H1 (cell line): ENCODE data around the gene CMTM1. TPM values are rescaled to one million over a fixed set of nuclear protein-coding genes. Genes with fewer than 3 reads are reported as not detected.

Experiments used
- CTCF ChIA-PET: fragments of 300-600 bp; sonication (Branson Sonifier 250); formaldehyde crosslinking; loops from one replicate; lab custom pipeline; 2021; ENCODE audit not compliant: partially characterized antibody; lab: Charles Lee
- POLR2A ChIA-PET: fragments of 300-600 bp; sonication (Branson Sonifier 250); formaldehyde crosslinking; loops from one replicate; lab custom pipeline; 2021; ENCODE audit warnings: inconsistent platforms; ENCODE audit not compliant: partially characterized antibody; lab: Charles Lee
- DNase-seq, 2 experiments: peaks; one replicate each; pipeline versions ENCODE4 v3.0.0 to v3.0.0-alpha.2; 2010 to 2022; ENCODE audit warnings: low spot score in 2 of 2, low read depth in 1 of 2, mixed read lengths in 1 of 2
- FAIRE-seq: peaks from 2 replicates; lab custom pipeline; 2011; peaks lifted over from hg19 to GRCh38; lab: Jason Lieb, UNC
- H2AFZ ChIP-seq: 2 replicates; pipeline ENCODE4 v1.8.1; 2012; ENCODE audit warnings: low read length, inconsistent platforms
- H2AK5ac ChIP-seq: 2 replicates; pipeline ENCODE4 v1.6.1; 2013; ENCODE audit warnings: low read depth, low read length
- H2BK120ac ChIP-seq: replicated peaks from 2 replicates; pipeline ENCODE3; 2013; ENCODE audit warnings: low read depth, low read length, inconsistent platforms
- H2BK12ac ChIP-seq: 2 replicates; pipeline ENCODE4 v1.6.1; 2013; ENCODE audit warnings: low read depth, low read length
- H2BK15ac ChIP-seq: 2 replicates; pipeline ENCODE4 v1.6.1; 2013; ENCODE audit warnings: low read length
- H2BK20ac ChIP-seq: 2 replicates; pipeline ENCODE4 v1.6.1; 2013; ENCODE audit warnings: low read length
- H2BK5ac ChIP-seq: 2 replicates; pipeline ENCODE4 v1.6.1; 2013; ENCODE audit warnings: low read depth, low read length
- H3K14ac ChIP-seq: 2 replicates; pipeline ENCODE4 v1.6.1; 2013; ENCODE audit warnings: inconsistent platforms; ENCODE audit not compliant: insufficient read length
- H3K18ac ChIP-seq: 2 replicates; pipeline ENCODE4 v1.6.1; 2013; ENCODE audit warnings: low read length; ENCODE audit errors: extremely low read depth
- H3K23ac ChIP-seq: 2 replicates; pipeline ENCODE4 v1.6.1; 2013; ENCODE audit warnings: inconsistent platforms; ENCODE audit not compliant: insufficient read length
- H3K23me2 ChIP-seq: 2 replicates; pipeline ENCODE4 v1.6.1; 2013; ENCODE audit warnings: low read depth, low read length
- H3K27ac ChIP-seq: 2 replicates; pipeline ENCODE4 v1.6.1; 2011; ENCODE audit warnings: low read depth, low read length, inconsistent platforms
- H3K27me3 ChIP-seq, 4 experiments: replicated peaks in 1 of 4; 1 replicate in 1 of 4; 2 replicates in 3 of 4; pipeline versions ENCODE4 v1.6.1 to v1.8.1; 2011 to 2013; ENCODE audit warnings: low read length in 3 of 4, mild to moderate bottlenecking in 3 of 4, inconsistent platforms in 2 of 4, mixed read lengths in 2 of 4, moderate library complexity in 1 of 4; ENCODE audit not compliant: control insufficient read depth in 3 of 4, insufficient read depth in 3 of 4; ENCODE audit errors: extremely low read depth in 1 of 4
- H3K36me3 ChIP-seq, 4 experiments: 2 replicates each; pipeline versions ENCODE4 v1.6.1 to v1.8.1; 2011 to 2013; ENCODE audit warnings: mild to moderate bottlenecking in 4 of 4, low read length in 3 of 4, moderate library complexity in 2 of 4, control low read depth in 1 of 4, inconsistent platforms in 1 of 4; ENCODE audit not compliant: insufficient read depth in 4 of 4, control insufficient read depth in 2 of 4
- H3K4ac ChIP-seq: replicated peaks from 2 replicates; pipeline ENCODE3; 2013; ENCODE audit warnings: low read length, low read depth, mixed read lengths, inconsistent platforms; ENCODE audit not compliant: insufficient read length
- H3K4me1 ChIP-seq, 4 experiments: replicated peaks in 1 of 4; 1 replicate in 1 of 4; 2 replicates in 3 of 4; pipeline versions ENCODE4 v1.6.1 to v1.8.1; 2011 to 2013; ENCODE audit warnings: low read length in 3 of 4, inconsistent platforms in 2 of 4, mixed read lengths in 1 of 4; ENCODE audit not compliant: insufficient read depth in 4 of 4, control insufficient read depth in 3 of 4
- H3K4me2 ChIP-seq, 2 experiments: 2 replicates each; pipeline versions ENCODE4 v1.6.1 to v1.8.1; 2011 to 2013; ENCODE audit warnings: low read depth in 2 of 2, low read length in 2 of 2, control low read depth in 1 of 2, inconsistent platforms in 1 of 2, mild to moderate bottlenecking in 1 of 2; ENCODE audit not compliant: insufficient read depth in 1 of 2
- H3K4me3 ChIP-seq, 4 experiments: fragments of 200-600, 300-600 bp in 1 of 4; sonication (generic), shearing (Covaris generic), sonication (Bioruptor Twin) in 1 of 4; 2 replicates each; pipeline versions ENCODE4 v1.5.1 to v1.8.1; 2011 to 2016; ENCODE audit warnings: low read length in 4 of 4, low read depth in 3 of 4, control low read depth in 2 of 4, inconsistent platforms in 2 of 4, mild to moderate bottlenecking in 2 of 4, mixed read lengths in 1 of 4, moderate library complexity in 1 of 4; ENCODE audit not compliant: insufficient read depth in 2 of 4; ENCODE audit errors: extremely low read depth in 1 of 4
- H3K56ac ChIP-seq: replicated peaks from 2 replicates; pipeline ENCODE3; 2013; ENCODE audit warnings: low read depth, mild to moderate bottlenecking, mixed read lengths, low read length, inconsistent platforms; ENCODE audit not compliant: insufficient read length
- H3K79me1 ChIP-seq: 2 replicates; pipeline ENCODE4 v1.6.1; 2013; ENCODE audit warnings: low read depth, low read length, control low read depth
- H3K79me2 ChIP-seq, 2 experiments: 2 replicates each; pipeline versions ENCODE4 v1.6.1 to v1.8.1; 2012 to 2013; ENCODE audit warnings: low read length in 2 of 2, mild to moderate bottlenecking in 2 of 2, inconsistent platforms in 1 of 2; ENCODE audit not compliant: insufficient read depth in 2 of 2, control insufficient read depth in 1 of 2
- H3K9ac ChIP-seq, 4 experiments: replicated peaks in 1 of 4; 1 replicate in 1 of 4; 2 replicates in 3 of 4; pipeline versions ENCODE4 v1.6.1 to v1.8.1; 2011 to 2013; ENCODE audit warnings: low read depth in 3 of 4, low read length in 3 of 4, control low read depth in 2 of 4, mild to moderate bottlenecking in 2 of 4, moderate library complexity in 2 of 4, inconsistent platforms in 1 of 4; ENCODE audit errors: extremely low read depth in 1 of 4
- H3K9me3 ChIP-seq, 2 experiments: 2 replicates each; pipeline versions ENCODE4 v1.6.1 to v1.8.1; 2012 to 2013; ENCODE audit warnings: mild to moderate bottlenecking in 2 of 2, moderate library complexity in 2 of 2, control low read depth in 1 of 2, inconsistent platforms in 1 of 2, low read depth in 1 of 2, low read length in 1 of 2, mixed read lengths in 1 of 2; ENCODE audit not compliant: insufficient read depth in 2 of 2
- H4K20me1 ChIP-seq, 2 experiments: replicated peaks in 1 of 2; 2 replicates each; pipeline versions ENCODE3 to v1.8.1; 2011 to 2013; ENCODE audit warnings: inconsistent platforms in 2 of 2, low read length in 2 of 2, mild to moderate bottlenecking in 1 of 2; ENCODE audit not compliant: insufficient read depth in 2 of 2, control insufficient read depth in 1 of 2
- H4K5ac ChIP-seq: 2 replicates; pipeline ENCODE4 v1.6.1; 2013; ENCODE audit warnings: low read length, low read depth, mixed read lengths, inconsistent platforms; ENCODE audit not compliant: insufficient read length
- H4K8ac ChIP-seq: 2 replicates; pipeline ENCODE4 v1.8.0; 2013; ENCODE audit warnings: mild to moderate bottlenecking, moderate library complexity, low read length, inconsistent platforms; ENCODE audit not compliant: insufficient read depth; ENCODE audit errors: extremely low read depth
- H4K91ac ChIP-seq: replicated peaks from 2 replicates; pipeline ENCODE3; 2013; ENCODE audit warnings: low read length, mixed read lengths, inconsistent platforms; ENCODE audit not compliant: insufficient read length
- BACH1 ChIP-seq: IDR thresholded peaks from 2 replicates; pipeline ENCODE4 v1.6.1; 2012; ENCODE audit warnings: low read length, improper control_type of control experiment
- EGR1 ChIP-seq: IDR thresholded peaks from 2 replicates; pipeline ENCODE4 v1.6.1; 2011; ENCODE audit warnings: low read depth, low read length, borderline replicate concordance
- GTF2F1 ChIP-seq: IDR thresholded peaks from 2 replicates; pipeline ENCODE4 v1.6.1; 2012; ENCODE audit warnings: low read depth, low read length, improper control_type of control experiment, borderline replicate concordance
- HDAC6 ChIP-seq: IDR thresholded peaks from one replicate; pipeline ENCODE4 v1.7.1; 2012; ENCODE audit warnings: low read depth, mild to moderate bottlenecking, inconsistent platforms, low read length, moderate library complexity
- RXRA ChIP-seq: IDR thresholded peaks from 2 replicates; pipeline ENCODE4 v1.6.1; 2011; ENCODE audit warnings: low read depth, mild to moderate bottlenecking, low read length, moderate library complexity; ENCODE audit not compliant: insufficient read depth
- WGBS, 2 experiments: shearing (Covaris generic) in 1 of 2; methylation state at CpG; one replicate each; pipeline versions ENCODE4 v1.1.6 to v1.1.7; 2013 to 2015; ENCODE audit warnings: low lambda C conversion rate in 2 of 2, mixed read lengths in 2 of 2, inconsistent platforms in 1 of 2, low coverage in 1 of 2, missing lambda C conversion rate in 1 of 2; ENCODE audit not compliant: insufficient replicate concordance in 2 of 2, insufficient coverage in 1 of 2, insufficient read length in 1 of 2; ENCODE audit errors: extremely low coverage in 1 of 2, missing lambda C conversion rate in 1 of 2; 5-methylcytosine and 5-hydroxymethylcytosine counted together
- polyA plus RNA-seq, 7 experiments: library from polyadenylated mRNA; depleted of rRNA in 3 of 7; stranded (reverse) in 5 of 7; unstranded in 2 of 7; fragments of >200 nt in 5 of 7; fragments of 200-250 nt in 2 of 7; gene quantifications; 1 replicate in 5 of 7; 2 replicates in 1 of 7; 4 replicates in 1 of 7; pipeline versions ENCODE4 v1.2.1 to v1.2.3, GENCODE V29; 2011 to 2013; ENCODE audit warnings: missing spikeins in 2 of 7, mixed read lengths in 2 of 7
- total RNA-seq: library from RNA; stranded (reverse); fragmentation: NEBNext Ultra II Directional; extraction: Animal tissue kit (Norgen Biotek cat#: 25700); gene quantifications from 2 replicates; pipeline ENCODE4 v1.2.1, GENCODE V29; 2021

Gene CMTM1
- total and polyA plus RNA-seq, 2 of the 8 experiments (the other 6 are each of a cell fraction or from before 2014, with no cell fraction given) = 1.2 to 2.0 TPM

GRCh38 chr16:66574531-66574930, 8.3 kb downstream of the CMTM1 start:
- no peak for FAIRE-seq
- no peak for TF ChIP-seq GTF2F1
- no peak for TF ChIP-seq RXRA
- no peak for TF ChIP-seq HDAC6
- TF ChIP-seq EGR1 = no peak
- no peak for TF ChIP-seq BACH1

More at GRCh38 chr16:66574531-66574930, 8.3 kb downstream of the CMTM1 start:
- Histone ChIP-seq H4K8ac (no peak overlapping the region), H2BK20ac (no peak overlapping the region), H3K79me2 (no peaks in the 10 kb centered on the region), H3K27me3 (peaks cover 15 to 22% (median 22%) of the 10 kb centered on the region in 4 experiments), H4K91ac (no peak overlapping the region), H3K9ac (no peak overlapping the region), H2BK12ac (no peak overlapping the region), H3K23me2 (peaks cover 4% of the 10 kb centered on the region), H4K5ac (no peak overlapping the region), H3K79me1 (no peaks in the 10 kb centered on the region), H2BK120ac (no peak overlapping the region), H3K4ac (no peak overlapping the region), H2AFZ (no peak overlapping the region), H3K23ac (no peak overlapping the region), H3K4me1 (peaks cover 0 to 10% (median 3%) of the 10 kb centered on the region in 4 experiments; a peak in 6 of 7 replicates), H4K20me1 (no peaks in the 10 kb centered on the region), H3K14ac (no peak overlapping the region), H2AK5ac (no peak overlapping the region), H3K36me3 (no peaks in the 10 kb centered on the region), H3K56ac (no peak overlapping the region), H3K27ac (no peak overlapping the region), H3K4me2 (no peak overlapping the region), H3K4me3 (no peak overlapping the region), H3K18ac (no peak overlapping the region), H3K9me3 (no peaks in the 10 kb centered on the region), H2BK5ac (no peak overlapping the region), H2BK15ac (no peak overlapping the region)
- POLR2A ChIA-PET = interaction anchor here (0.6 to 1.3 kb wide), 2 partner anchors 9 to 945 kb away, joined by 3 read pairs; no protein-coding TSS in a partner anchor
- CTCF ChIA-PET = interaction anchor here (1.5 to 6.8 kb wide), 5 partner anchors 9 to 27 kb away, joined by 4 to 30 read pairs (median 5); no protein-coding TSS in a partner anchor
- WGBS, 2 experiments = 89% methylated on average over 3 of the region's 3 CpGs; no CpG with 5 or more reads in 1 of the 2 experiments
- DNase-seq = no peak
